HEK293 (cell line): Measurements from ENCODE around the gene ETV7.
A peak's percentile ranks its signal among the peaks of the same experiment; 100 is the strongest.

Experiments
- CTCF ChIA-PET: fragments of 350-600 bp; formaldehyde crosslinking; extraction: SDS; loops from one replicate; lab custom pipeline; 2021; ENCODE audit warnings: antibody characterized with exemption; lab: Yijun Ruan, JAX
- POLR2A ChIA-PET: fragments of 300-600 bp; formaldehyde crosslinking; extraction: SDS; loops from one replicate; lab custom pipeline; 2020; ENCODE audit warnings: antibody characterized with exemption, inconsistent platforms; lab: Yijun Ruan, JAX
- H3K27ac ChIP-seq: fragments of 200-500 bp; sonication (Bioruptor generic); 2 replicates; pipeline ENCODE4 v1.5.1; 2014; ENCODE audit warnings: low read depth, low read length, control low read depth, inconsistent platforms; ENCODE audit errors: extremely low read depth
- H3K36me3 ChIP-seq, 2 experiments: fragments of 200-500 bp in 1 of 2; sonication (Bioruptor generic) in 1 of 2; 1 replicate in 1 of 2; 2 replicates in 1 of 2; pipeline ENCODE4 v1.5.1; 2014 to 2017; ENCODE audit warnings: inconsistent platforms in 2 of 2, low read length in 2 of 2; ENCODE audit not compliant: control insufficient read depth in 2 of 2, insufficient read depth in 1 of 2
- H3K4me1 ChIP-seq: fragments of 200-500 bp; sonication (Bioruptor generic); 2 replicates; pipeline ENCODE4 v1.5.1; 2014; ENCODE audit warnings: mild to moderate bottlenecking, low read length, inconsistent platforms; ENCODE audit not compliant: control insufficient read depth, insufficient read depth
- H3K4me3 ChIP-seq: 2 replicates; pipeline ENCODE4 v1.5.1; 2011; ENCODE audit warnings: low read depth, mild to moderate bottlenecking, control low read depth, low read length, moderate library complexity
- H3K9me3 ChIP-seq: fragments of 200-500 bp; sonication (Bioruptor generic); 2 replicates; pipeline ENCODE4 v1.5.1; 2014; ENCODE audit warnings: low read depth, low read length, inconsistent platforms; ENCODE audit not compliant: control insufficient read depth, insufficient read depth
- FEZF1 ChIP-seq: fragments of 450-650 bp; formaldehyde crosslinking; IDR thresholded peaks from 2 replicates; pipeline ENCODE4 v1.5.1; 2016; ENCODE audit warnings: missing biosample characterization, missing genetic modification characterization
- GFI1B ChIP-seq: fragments of 450-650 bp; formaldehyde crosslinking; IDR thresholded peaks from 2 replicates; pipeline ENCODE4 v1.5.1; 2016; ENCODE audit warnings: missing biosample characterization, missing genetic modification characterization
- KLF16 ChIP-seq: fragments of 450-650 bp; formaldehyde crosslinking; IDR thresholded peaks from 2 replicates; pipeline ENCODE4 v1.5.1; 2017; ENCODE audit warnings: missing biosample characterization, missing genetic modification characterization
- YY1 ChIP-seq: fragments of 450-650 bp; formaldehyde crosslinking; IDR thresholded peaks from 2 replicates; pipeline ENCODE4 v1.5.1; 2018; ENCODE audit warnings: missing biosample characterization, missing genetic modification characterization
- ZIC2 ChIP-seq: fragments of 450-650 bp; formaldehyde crosslinking; IDR thresholded peaks from 2 replicates; pipeline ENCODE4 v1.5.1; 2016; ENCODE audit warnings: missing biosample characterization, missing genetic modification characterization
- ZNF114 ChIP-seq: fragments of 450-650 bp; formaldehyde crosslinking; IDR thresholded peaks from 2 replicates; pipeline ENCODE4 v1.5.0; 2017; ENCODE audit warnings: missing biosample characterization, missing genetic modification characterization
- ZNF2 ChIP-seq: fragments of 450-650 bp; formaldehyde crosslinking; IDR thresholded peaks from 2 replicates; pipeline ENCODE4 v1.5.1; 2016; ENCODE audit warnings: missing biosample characterization, missing genetic modification characterization
- ZNF239 ChIP-seq: fragments of 450-650 bp; formaldehyde crosslinking; IDR thresholded peaks from 2 replicates; pipeline ENCODE4 v1.5.1; 2016; ENCODE audit warnings: missing biosample characterization, missing genetic modification characterization
- ZNF248 ChIP-seq: fragments of 450-650 bp; formaldehyde crosslinking; IDR thresholded peaks from 2 replicates; pipeline ENCODE4 v1.5.1; 2017; ENCODE audit warnings: missing biosample characterization, missing genetic modification characterization
- ZNF335 ChIP-seq: fragments of 450-650 bp; formaldehyde crosslinking; conservative IDR thresholded peaks from 2 replicates; pipeline ENCODE4 v1.5.1; 2016; ENCODE audit warnings: missing biosample characterization, missing genetic modification characterization
- ZNF354C ChIP-seq: fragments of 450-650 bp; formaldehyde crosslinking; IDR thresholded peaks from 2 replicates; pipeline ENCODE4 v1.5.1; 2016; ENCODE audit warnings: missing biosample characterization, missing genetic modification characterization, low read depth, borderline replicate concordance
- ZNF37A ChIP-seq: fragments of 450-650 bp; IDR thresholded peaks from 2 replicates; pipeline ENCODE4 v1.5.1; 2018; ENCODE audit warnings: missing biosample characterization, missing genetic modification characterization
- ZNF404 ChIP-seq: fragments of 450-650 bp; formaldehyde crosslinking; IDR thresholded peaks from 2 replicates; pipeline ENCODE4 v1.5.1; 2017; ENCODE audit warnings: missing biosample characterization, missing genetic modification characterization
- ZNF560 ChIP-seq: fragments of 450-650 bp; formaldehyde crosslinking; IDR thresholded peaks from 2 replicates; pipeline ENCODE4 v1.5.1; 2017; ENCODE audit warnings: missing biosample characterization, missing genetic modification characterization, borderline replicate concordance
- ZNF600 ChIP-seq: fragments of 450-650 bp; formaldehyde crosslinking; IDR thresholded peaks from 2 replicates; pipeline ENCODE4 v1.5.1; 2016; ENCODE audit warnings: missing biosample characterization, missing genetic modification characterization
- ZNF747 ChIP-seq: fragments of 450-650 bp; formaldehyde crosslinking; IDR thresholded peaks from 2 replicates; pipeline ENCODE4 v1.5.1; 2016; ENCODE audit warnings: missing biosample characterization, missing genetic modification characterization
- ZNF776 ChIP-seq: fragments of 450-650 bp; formaldehyde crosslinking; IDR thresholded peaks from 2 replicates; pipeline ENCODE4 v1.5.0; 2017; ENCODE audit warnings: missing biosample characterization, missing genetic modification characterization, borderline replicate concordance
- ZNF791 ChIP-seq: fragments of 450-650 bp; formaldehyde crosslinking; IDR thresholded peaks from 2 replicates; pipeline ENCODE4 v1.5.1; 2016; ENCODE audit warnings: missing biosample characterization, missing genetic modification characterization
- TF ChIP-seq, protein P1 (sequence below): fragments of 450-650 bp; formaldehyde crosslinking; IDR thresholded peaks from 2 replicates; pipeline ENCODE4 v1.5.1; 2016; ENCODE audit warnings: missing biosample characterization, missing genetic modification characterization
- TF ChIP-seq, protein P2 (sequence below): fragments of 450-650 bp; IDR thresholded peaks from 2 replicates; pipeline ENCODE4 v1.5.1; 2018; ENCODE audit warnings: missing biosample characterization, missing genetic modification characterization
- TF ChIP-seq, protein P3 (sequence below): fragments of 450-650 bp; formaldehyde crosslinking; IDR thresholded peaks from 2 replicates; pipeline ENCODE4 v1.5.1; 2016; ENCODE audit warnings: missing biosample characterization, missing genetic modification characterization

Gene ETV7

GRCh38 chr6:36347621-36348020, 39.8 kb downstream of the ETV7 start:
- no peak overlapping the region for H3K27ac ChIP-seq
- no peak overlapping the region for H3K4me3 ChIP-seq
- H3K9me3 ChIP-seq, result no peaks in the 10 kb centered on the region
- peaks cover 3% of the 10 kb centered on the region; the same call in 1 of the 2 replicates for H3K4me1 ChIP-seq
- POLR2A ChIA-PET, result interaction anchor here (0.9 kb wide), 1 partner anchor 11 kb away, joined by 3 read pairs; no protein-coding TSS in a partner anchor
- TF ChIP-seq, protein P1, sequence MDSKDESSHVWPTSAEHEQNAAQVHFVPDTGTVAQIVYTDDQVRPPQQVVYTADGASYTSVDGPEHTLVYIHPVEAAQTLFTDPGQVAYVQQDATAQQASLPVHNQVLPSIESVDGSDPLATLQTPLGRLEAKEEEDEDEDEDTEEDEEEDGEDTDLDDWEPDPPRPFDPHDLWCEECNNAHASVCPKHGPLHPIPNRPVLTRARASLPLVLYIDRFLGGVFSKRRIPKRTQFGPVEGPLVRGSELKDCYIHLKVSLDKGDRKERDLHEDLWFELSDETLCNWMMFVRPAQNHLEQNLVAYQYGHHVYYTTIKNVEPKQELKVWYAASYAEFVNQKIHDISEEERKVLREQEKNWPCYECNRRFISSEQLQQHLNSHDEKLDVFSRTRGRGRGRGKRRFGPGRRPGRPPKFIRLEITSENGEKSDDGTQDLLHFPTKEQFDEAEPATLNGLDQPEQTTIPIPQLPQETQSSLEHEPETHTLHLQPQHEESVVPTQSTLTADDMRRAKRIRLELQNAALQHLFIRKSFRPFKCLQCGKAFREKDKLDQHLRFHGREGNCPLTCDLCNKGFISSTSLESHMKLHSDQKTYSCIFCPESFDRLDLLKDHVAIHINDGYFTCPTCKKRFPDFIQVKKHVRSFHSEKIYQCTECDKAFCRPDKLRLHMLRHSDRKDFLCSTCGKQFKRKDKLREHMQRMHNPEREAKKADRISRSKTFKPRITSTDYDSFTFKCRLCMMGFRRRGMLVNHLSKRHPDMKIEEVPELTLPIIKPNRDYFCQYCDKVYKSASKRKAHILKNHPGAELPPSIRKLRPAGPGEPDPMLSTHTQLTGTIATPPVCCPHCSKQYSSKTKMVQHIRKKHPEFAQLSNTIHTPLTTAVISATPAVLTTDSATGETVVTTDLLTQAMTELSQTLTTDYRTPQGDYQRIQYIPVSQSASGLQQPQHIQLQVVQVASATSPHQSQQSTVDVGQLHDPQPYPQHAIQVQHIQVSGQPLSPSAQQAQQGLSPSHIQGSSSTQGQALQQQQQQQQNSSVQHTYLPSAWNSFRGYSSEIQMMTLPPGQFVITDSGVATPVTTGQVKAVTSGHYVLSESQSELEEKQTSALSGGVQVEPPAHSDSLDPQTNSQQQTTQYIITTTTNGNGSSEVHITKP (tag by site-specific recombination), result peak; percentile 36
- no peak for TF ChIP-seq ZNF335 (tag by site-specific recombination)
- TF ChIP-seq ZNF354C (tag by site-specific recombination), result no peak
- TF ChIP-seq, all 188 proteins: peak for 1
- CTCF ChIA-PET, result interaction anchor here (0.9 to 17.7 kb wide), 3 partner anchors 11 to 45 kb away, joined by 5 to 234 read pairs (median 23); no protein-coding TSS in a partner anchor
- no peaks in the 10 kb centered on the region for H3K36me3 ChIP-seq

- Histone ChIP-seq H3K4me1 (peaks cover 3% of the 10 kb centered on the region; the same call in 1 of the 2 replicates), H3K9me3 (no peaks in the 10 kb centered on the region), H3K36me3 (no peaks in the 10 kb centered on the region), H3K4me3 (no peak overlapping the region), H3K27ac (no peak overlapping the region)
- ChIA-PET CTCF (interaction anchor here (3.7 to 17.7 kb wide), 2 partner anchors 12 to 44 kb away, joined by 23 to 234 read pairs; no protein-coding TSS in a partner anchor), POLR2A (interaction anchor here (0.9 kb wide), 1 partner anchor 12 kb away, joined by 3 read pairs; no protein-coding TSS in a partner anchor)
- TF ChIP-seq ZNF747 (tag by site-specific recombination), result no peak
- TF ChIP-seq KLF16 (tag by site-specific recombination), result no peak
- TF ChIP-seq, protein P2, sequence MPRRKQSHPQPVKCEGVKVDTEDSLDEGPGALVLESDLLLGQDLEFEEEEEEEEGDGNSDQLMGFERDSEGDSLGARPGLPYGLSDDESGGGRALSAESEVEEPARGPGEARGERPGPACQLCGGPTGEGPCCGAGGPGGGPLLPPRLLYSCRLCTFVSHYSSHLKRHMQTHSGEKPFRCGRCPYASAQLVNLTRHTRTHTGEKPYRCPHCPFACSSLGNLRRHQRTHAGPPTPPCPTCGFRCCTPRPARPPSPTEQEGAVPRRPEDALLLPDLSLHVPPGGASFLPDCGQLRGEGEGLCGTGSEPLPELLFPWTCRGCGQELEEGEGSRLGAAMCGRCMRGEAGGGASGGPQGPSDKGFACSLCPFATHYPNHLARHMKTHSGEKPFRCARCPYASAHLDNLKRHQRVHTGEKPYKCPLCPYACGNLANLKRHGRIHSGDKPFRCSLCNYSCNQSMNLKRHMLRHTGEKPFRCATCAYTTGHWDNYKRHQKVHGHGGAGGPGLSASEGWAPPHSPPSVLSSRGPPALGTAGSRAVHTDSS (tag by site-specific recombination), result no peak
- TF ChIP-seq ZNF114 (tag by site-specific recombination), result no peak
- TF ChIP-seq ZNF248 (tag by site-specific recombination), result no peak
- no peak for TF ChIP-seq ZNF404
These were observed 40.8 kb downstream of the ETV7 start for GRCh38 chr6:36346486-36347273.

- Histone ChIP-seq H3K9me3 (no peaks in the 10 kb centered on the region), H3K27ac (no peak overlapping the region), H3K4me3 (no peak overlapping the region), H3K4me1 (peaks cover 3% of the 10 kb centered on the region; the same call in 1 of the 2 replicates), H3K36me3 (no peaks in the 10 kb centered on the region)
- ChIA-PET CTCF (interaction anchor here (1.2 to 17.7 kb wide), 3 partner anchors 9 to 43 kb away, joined by 4 to 234 read pairs (median 23); partner anchors contain the start of gene BNIP5), POLR2A (no interaction called here)
- TF ChIP-seq ZNF600 (tag by site-specific recombination), result no peak
- TF ChIP-seq YY1 (tag by site-specific recombination), result no peak
- TF ChIP-seq, protein P3, sequence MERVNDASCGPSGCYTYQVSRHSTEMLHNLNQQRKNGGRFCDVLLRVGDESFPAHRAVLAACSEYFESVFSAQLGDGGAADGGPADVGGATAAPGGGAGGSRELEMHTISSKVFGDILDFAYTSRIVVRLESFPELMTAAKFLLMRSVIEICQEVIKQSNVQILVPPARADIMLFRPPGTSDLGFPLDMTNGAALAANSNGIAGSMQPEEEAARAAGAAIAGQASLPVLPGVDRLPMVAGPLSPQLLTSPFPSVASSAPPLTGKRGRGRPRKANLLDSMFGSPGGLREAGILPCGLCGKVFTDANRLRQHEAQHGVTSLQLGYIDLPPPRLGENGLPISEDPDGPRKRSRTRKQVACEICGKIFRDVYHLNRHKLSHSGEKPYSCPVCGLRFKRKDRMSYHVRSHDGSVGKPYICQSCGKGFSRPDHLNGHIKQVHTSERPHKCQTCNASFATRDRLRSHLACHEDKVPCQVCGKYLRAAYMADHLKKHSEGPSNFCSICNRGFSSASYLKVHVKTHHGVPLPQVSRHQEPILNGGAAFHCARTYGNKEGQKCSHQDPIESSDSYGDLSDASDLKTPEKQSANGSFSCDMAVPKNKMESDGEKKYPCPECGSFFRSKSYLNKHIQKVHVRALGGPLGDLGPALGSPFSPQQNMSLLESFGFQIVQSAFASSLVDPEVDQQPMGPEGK, result no peak
- TF ChIP-seq ZNF791 (tag by site-specific recombination), result no peak
- no peak; the same call in 1 of the 2 replicates for TF ChIP-seq ZIC2
- TF ChIP-seq ZNF776 (tag by site-specific recombination), result no peak
- TF ChIP-seq ZNF560 (tag by site-specific recombination), result no peak
- no peak for TF ChIP-seq ZNF2 (tag by site-specific recombination)
- TF ChIP-seq GFI1B (tag by site-specific recombination), result no peak
- no peak for TF ChIP-seq ZNF37A (tag by site-specific recombination)
- TF ChIP-seq FEZF1, result no peak
- no peak for TF ChIP-seq ZNF239 (tag by site-specific recombination)
These were observed 41.6 kb downstream of the ETV7 start for GRCh38 chr6:36345681-36346466.
